Panc1 (cell line): ENCODE results near the gene RAPGEF5. TPM values are rescaled to one million over a fixed set of nuclear protein-coding genes. Genes with fewer than 3 reads are reported as not detected.

ENCODE experiments used
- ATAC-seq: fragments of 200-7000 bp; cut with Tn5 transposase; 2 replicates; pipeline ENCODE4 v1.9.1; 2020; ENCODE audit warnings: mild to moderate bottlenecking, moderate library complexity
- BruUV-seq: library from RNA; stranded (reverse); fragments of 400-500 nt; replicated peaks from 2 replicates; lab custom pipeline; 2021; lab: Mats Ljungman, UMichigan
- CTCF ChIA-PET: fragments of 300-600 bp; sonication (Branson Sonifier 250); formaldehyde crosslinking; loops from one replicate; lab custom pipeline; 2022; ENCODE audit warnings: antibody characterized with exemption; lab: Charles Lee
- POLR2A ChIA-PET: fragments of 300-600 bp; sonication (Branson Sonifier 250); formaldehyde crosslinking; loops from one replicate; lab custom pipeline; 2022; ENCODE audit warnings: antibody characterized with exemption; lab: Charles Lee
- DNase-seq: peaks from one replicate; pipeline ENCODE4 v3.0.0-alpha.2; 2010; ENCODE audit warnings: low read depth, low spot score
- H3K27ac ChIP-seq: 2 replicates; pipeline ENCODE4 v1.5.1; 2011; ENCODE audit warnings: mild to moderate bottlenecking, low read length, inconsistent platforms
- H3K27me3 ChIP-seq: fragments of 200-500 bp; sonication (Bioruptor generic); 2 replicates; pipeline ENCODE4 v1.6.0; 2014; ENCODE audit warnings: low read length, inconsistent platforms; ENCODE audit not compliant: control insufficient read depth, insufficient read depth
- H3K36me3 ChIP-seq: fragments of 200-500 bp; sonication (Bioruptor generic); 2 replicates; pipeline ENCODE4 v1.5.1; 2014; ENCODE audit warnings: inconsistent platforms, mild to moderate bottlenecking, low read length, moderate library complexity; ENCODE audit not compliant: control insufficient read depth, insufficient read depth
- H3K4me1 ChIP-seq: 2 replicates; pipeline ENCODE4 v1.5.1; 2011; ENCODE audit warnings: inconsistent platforms, mild to moderate bottlenecking, low read length, moderate library complexity; ENCODE audit not compliant: control insufficient read depth, insufficient read depth
- H3K4me3 ChIP-seq, 2 experiments: 2 replicates each; pipeline ENCODE4 v1.5.1; 2011 to 2012; ENCODE audit warnings: low read depth in 2 of 2, low read length in 2 of 2, mild to moderate bottlenecking in 2 of 2, inconsistent platforms in 1 of 2, moderate library complexity in 1 of 2
- H3K9me3 ChIP-seq: fragments of 200-500 bp; sonication (Bioruptor generic); 2 replicates; pipeline ENCODE4 v1.5.1; 2014; ENCODE audit warnings: low read depth, mild to moderate bottlenecking, inconsistent platforms, low read length, moderate library complexity; ENCODE audit not compliant: control insufficient read depth, insufficient read depth
- POLR2AphosphoS5 ChIP-seq: IDR thresholded peaks from 2 replicates; pipeline ENCODE4 v1.6.1; 2012; ENCODE audit warnings: mild to moderate bottlenecking, low read depth, low read length, moderate library complexity
- SIN3A ChIP-seq: IDR thresholded peaks from 2 replicates; pipeline ENCODE4 v1.6.1; 2012; ENCODE audit warnings: low read depth, mild to moderate bottlenecking, low read length, moderate library complexity, borderline replicate concordance; ENCODE audit not compliant: insufficient read depth
- TCF7L2 ChIP-seq: IDR thresholded peaks from 2 replicates; pipeline ENCODE4 v1.6.1; 2011; ENCODE audit warnings: mild to moderate bottlenecking, low read depth, low read length, inconsistent platforms
- in situ Hi-C: cut with HindIII; loops from 2 replicates; pipeline ENCODE4 v1.10.0; 2016; ENCODE audit warnings: low sequenced_read_pairs, low pct_unique_long_range_greater_than_20kb
- intact Hi-C: fragments of 100-400 bp; cut with micrococcal nuclease; formaldehyde crosslinking; loops from one replicate; pipeline ENCODE4 v1.10.0; 2022; ENCODE audit not compliant: unreplicated experiment
- total RNA-seq: library from RNA; stranded (reverse); gene quantifications from one replicate; pipeline ENCODE4 v1.2.1, GENCODE V29; 2021; ENCODE audit not compliant: unreplicated experiment
- TF ChIP-seq, protein P1 (sequence below), 2 experiments: IDR thresholded peaks; 2 replicates each; pipeline ENCODE4 v1.6.1; 2011 to 2012; ENCODE audit warnings: low read depth in 2 of 2, control low read depth in 1 of 2, low read length in 1 of 2, mild to moderate bottlenecking in 1 of 2, moderate library complexity in 1 of 2; ENCODE audit not compliant: insufficient read depth in 1 of 2
- TF ChIP-seq, protein P2 (sequence below): fragments of 450-650 bp; IDR thresholded peaks from 2 replicates; pipeline ENCODE4 v1.5.1; 2017; ENCODE audit warnings: mild to moderate bottlenecking

The RAPGEF5 gene
- total RNA-seq, 1 experiment from 2014 or later, result 1.4 TPM

DNA sequence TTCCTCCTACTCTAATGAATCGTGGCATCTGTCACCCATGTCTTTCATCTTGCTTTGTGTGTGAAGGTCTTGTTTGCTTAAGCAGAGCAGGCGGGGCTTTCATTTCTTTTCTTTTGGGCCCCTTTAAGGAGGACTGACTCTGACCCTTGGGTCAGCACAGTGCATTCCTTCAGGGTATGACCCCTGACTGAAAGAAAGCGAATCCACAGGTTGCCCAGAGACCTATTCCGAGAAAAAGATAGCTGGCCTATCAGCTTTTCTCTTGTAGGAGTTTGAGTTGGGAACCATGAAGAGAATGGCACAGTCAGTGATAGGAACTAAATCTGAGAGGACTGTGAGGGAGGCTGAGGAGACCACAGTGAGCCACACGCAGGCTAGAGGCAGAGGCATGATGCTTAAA, 218.1 kb downstream of the RAPGEF5 start:
- H3K4me1 ChIP-seq, result no peaks in the 10 kb centered on the region
- in situ Hi-C loops, result no loop called here
- H3K4me3 ChIP-seq, result no peak overlapping the region
- no peaks in the 10 kb centered on the region for H3K9me3 ChIP-seq
- no TSS peak for BruUV-seq
- TF ChIP-seq, protein P1, sequence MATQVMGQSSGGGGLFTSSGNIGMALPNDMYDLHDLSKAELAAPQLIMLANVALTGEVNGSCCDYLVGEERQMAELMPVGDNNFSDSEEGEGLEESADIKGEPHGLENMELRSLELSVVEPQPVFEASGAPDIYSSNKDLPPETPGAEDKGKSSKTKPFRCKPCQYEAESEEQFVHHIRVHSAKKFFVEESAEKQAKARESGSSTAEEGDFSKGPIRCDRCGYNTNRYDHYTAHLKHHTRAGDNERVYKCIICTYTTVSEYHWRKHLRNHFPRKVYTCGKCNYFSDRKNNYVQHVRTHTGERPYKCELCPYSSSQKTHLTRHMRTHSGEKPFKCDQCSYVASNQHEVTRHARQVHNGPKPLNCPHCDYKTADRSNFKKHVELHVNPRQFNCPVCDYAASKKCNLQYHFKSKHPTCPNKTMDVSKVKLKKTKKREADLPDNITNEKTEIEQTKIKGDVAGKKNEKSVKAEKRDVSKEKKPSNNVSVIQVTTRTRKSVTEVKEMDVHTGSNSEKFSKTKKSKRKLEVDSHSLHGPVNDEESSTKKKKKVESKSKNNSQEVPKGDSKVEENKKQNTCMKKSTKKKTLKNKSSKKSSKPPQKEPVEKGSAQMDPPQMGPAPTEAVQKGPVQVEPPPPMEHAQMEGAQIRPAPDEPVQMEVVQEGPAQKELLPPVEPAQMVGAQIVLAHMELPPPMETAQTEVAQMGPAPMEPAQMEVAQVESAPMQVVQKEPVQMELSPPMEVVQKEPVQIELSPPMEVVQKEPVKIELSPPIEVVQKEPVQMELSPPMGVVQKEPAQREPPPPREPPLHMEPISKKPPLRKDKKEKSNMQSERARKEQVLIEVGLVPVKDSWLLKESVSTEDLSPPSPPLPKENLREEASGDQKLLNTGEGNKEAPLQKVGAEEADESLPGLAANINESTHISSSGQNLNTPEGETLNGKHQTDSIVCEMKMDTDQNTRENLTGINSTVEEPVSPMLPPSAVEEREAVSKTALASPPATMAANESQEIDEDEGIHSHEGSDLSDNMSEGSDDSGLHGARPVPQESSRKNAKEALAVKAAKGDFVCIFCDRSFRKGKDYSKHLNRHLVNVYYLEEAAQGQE (IDR thresholded peaks at IDR 0.05; ENCODE audit: insufficient read depth in 1 of 2, low read depth in 2 of 2, low read length in 1 of 2), result no peak
- TF ChIP-seq, protein P2, sequence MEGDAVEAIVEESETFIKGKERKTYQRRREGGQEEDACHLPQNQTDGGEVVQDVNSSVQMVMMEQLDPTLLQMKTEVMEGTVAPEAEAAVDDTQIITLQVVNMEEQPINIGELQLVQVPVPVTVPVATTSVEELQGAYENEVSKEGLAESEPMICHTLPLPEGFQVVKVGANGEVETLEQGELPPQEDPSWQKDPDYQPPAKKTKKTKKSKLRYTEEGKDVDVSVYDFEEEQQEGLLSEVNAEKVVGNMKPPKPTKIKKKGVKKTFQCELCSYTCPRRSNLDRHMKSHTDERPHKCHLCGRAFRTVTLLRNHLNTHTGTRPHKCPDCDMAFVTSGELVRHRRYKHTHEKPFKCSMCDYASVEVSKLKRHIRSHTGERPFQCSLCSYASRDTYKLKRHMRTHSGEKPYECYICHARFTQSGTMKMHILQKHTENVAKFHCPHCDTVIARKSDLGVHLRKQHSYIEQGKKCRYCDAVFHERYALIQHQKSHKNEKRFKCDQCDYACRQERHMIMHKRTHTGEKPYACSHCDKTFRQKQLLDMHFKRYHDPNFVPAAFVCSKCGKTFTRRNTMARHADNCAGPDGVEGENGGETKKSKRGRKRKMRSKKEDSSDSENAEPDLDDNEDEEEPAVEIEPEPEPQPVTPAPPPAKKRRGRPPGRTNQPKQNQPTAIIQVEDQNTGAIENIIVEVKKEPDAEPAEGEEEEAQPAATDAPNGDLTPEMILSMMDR, result no peak
- TF ChIP-seq POLR2AphosphoS5 (no peak), TCF7L2 (no peak), SIN3A (no peak)
- no peaks in the 10 kb centered on the region for H3K36me3 ChIP-seq
- ATAC-seq, result no peak
- ChIA-PET CTCF (no interaction called here), POLR2A (no interaction called here)
- H3K27me3 ChIP-seq, result peaks cover 4% of the 10 kb centered on the region; the same call in 1 of the 2 replicates
- no peak overlapping the region for H3K27ac ChIP-seq
- intact Hi-C loops, result no loop called here
- no peak for DNase-seq

DNA sequence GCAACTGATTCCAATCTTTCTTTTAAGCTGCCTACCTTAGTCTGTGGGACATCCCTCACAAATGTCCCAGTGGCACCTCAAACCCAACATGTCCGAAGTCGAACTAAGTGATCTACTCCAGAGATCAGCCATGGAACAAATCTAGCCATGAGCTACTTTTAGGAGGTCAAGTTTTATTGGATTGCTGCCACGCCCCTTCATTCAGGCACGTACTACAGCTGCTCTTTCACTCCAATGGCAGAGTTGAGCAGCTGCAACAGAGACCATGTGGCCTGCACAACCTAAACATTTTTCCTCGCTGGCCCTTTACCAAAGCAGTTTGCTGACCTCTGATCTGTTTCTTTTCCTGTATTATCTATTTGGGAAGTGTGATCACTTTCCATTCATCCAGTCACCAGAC, 218.8 kb downstream of the RAPGEF5 start:
- BruUV-seq, result no TSS peak
- in situ Hi-C loops (no loop called here), intact Hi-C loops (no loop called here)
- DNase-seq (no peak), ATAC-seq (no peak)
- TF ChIP-seq TCF7L2 (no peak), SIN3A (no peak), POLR2AphosphoS5 (no peak)
- TF ChIP-seq, protein P1 (IDR thresholded peaks at IDR 0.05; ENCODE audit: insufficient read depth in 1 of 2, low read depth in 2 of 2, low read length in 1 of 2), result no peak
- no peaks in the 10 kb centered on the region for H3K4me1 ChIP-seq
- CTCF ChIA-PET, result no interaction called here
- no peaks in the 10 kb centered on the region for H3K36me3 ChIP-seq
- H3K4me3 ChIP-seq, result no peak overlapping the region
- H3K27ac ChIP-seq, result no peak overlapping the region
- POLR2A ChIA-PET, result no interaction called here
- peaks cover 4% of the 10 kb centered on the region; the same call in 1 of the 2 replicates for H3K27me3 ChIP-seq
- no peaks in the 10 kb centered on the region for H3K9me3 ChIP-seq
